K562 (cell line): ENCODE measurements around the gene AARSD1. TPM values are rescaled to one million over a fixed set of nuclear protein-coding genes. Genes with fewer than 3 reads are reported as not detected.

Experiments
- BHLHE40 ChIP-seq: IDR thresholded peaks from 2 replicates; pipeline ENCODE4 v1.6.1; 2011; ENCODE audit warnings: low read length, improper control_type of control experiment
- CHD2 ChIP-seq: IDR thresholded peaks from 2 replicates; pipeline ENCODE4 v1.6.1; 2011; ENCODE audit warnings: low read depth, low read length
- CREB1 ChIP-seq, 2 experiments: sonication (generic) in 1 of 2; formaldehyde crosslinking in 1 of 2; IDR thresholded peaks; 2 replicates each; pipeline versions ENCODE4 v1.6.1 to v1.8.0; 2012 to 2022; ENCODE audit warnings: inconsistent platforms in 1 of 2, mild to moderate bottlenecking in 1 of 2, missing genetic modification reagents in 1 of 2, moderate library complexity in 1 of 2
- GABPB2 ChIP-seq: fragments of 250-450 bp; sonication (Bioruptor Pico); conservative IDR thresholded peaks from 2 replicates; pipeline ENCODE4 v1.5.1; 2021; ENCODE audit warnings: mild to moderate bottlenecking
- GMEB1 ChIP-seq: fragments of 250-450 bp; sonication (Bioruptor Pico); IDR thresholded peaks from 2 replicates; pipeline ENCODE4 v1.4.0; 2020; ENCODE audit warnings: mild to moderate bottlenecking
- MLX ChIP-seq, 2 experiments: fragments of 450-650 bp in 1 of 2; sonication (generic) in 1 of 2; formaldehyde crosslinking; conservative IDR thresholded peaks; 2 replicates each; pipeline versions ENCODE4 v1.4.0 to v1.8.1; 2020 to 2022; ENCODE audit warnings: mild to moderate bottlenecking in 1 of 2, missing genetic modification reagents in 1 of 2
- MXI1 ChIP-seq: IDR thresholded peaks from 2 replicates; pipeline ENCODE4 v1.6.1; 2011; ENCODE audit warnings: low read depth, mild to moderate bottlenecking, improper control_type of control experiment, low read length
- PHTF2 ChIP-seq: fragments of 250-450 bp; sonication (Bioruptor Pico); IDR thresholded peaks from 2 replicates; pipeline ENCODE4 v1.5.0; 2021; ENCODE audit warnings: mild to moderate bottlenecking
- RBBP5 ChIP-seq: fragments of 200-600 bp; sonication (generic); IDR thresholded peaks from 2 replicates; pipeline ENCODE4 v1.6.1; 2012; ENCODE audit warnings: borderline replicate concordance, mild to moderate bottlenecking, low read length, control low read depth, inconsistent platforms; ENCODE audit not compliant: insufficient read depth, poor library complexity, severe bottlenecking
- RBM14 ChIP-seq: fragments of 200-400 bp; formaldehyde crosslinking; IDR thresholded peaks from 2 replicates; pipeline ENCODE4 v1.6.1; 2018; ENCODE audit warnings: low read depth, mild to moderate bottlenecking, low read length, moderate library complexity, borderline replicate concordance; ENCODE audit not compliant: insufficient read depth
- SIN3A ChIP-seq, 2 experiments: fragments of 150-350 bp in 1 of 2; IDR thresholded peaks; 2 replicates each; pipeline ENCODE4 v1.6.1; 2011 to 2016; ENCODE audit warnings: borderline replicate concordance in 2 of 2, low read depth in 2 of 2, low read length in 2 of 2, mild to moderate bottlenecking in 2 of 2, moderate library complexity in 2 of 2; ENCODE audit not compliant: control insufficient read depth in 1 of 2
- SIX5 ChIP-seq, 2 experiments: IDR thresholded peaks; 2 replicates each; pipeline ENCODE4 v1.6.1; 2011; ENCODE audit warnings: low read length in 2 of 2, borderline replicate concordance in 1 of 2, low read depth in 1 of 2, mild to moderate bottlenecking in 1 of 2, moderate library complexity in 1 of 2; ENCODE audit not compliant: insufficient read depth in 1 of 2
- SRF ChIP-seq, 2 experiments: fragments of 250-450, 450-650 bp in 1 of 2; sonication (Bioruptor Pico) in 1 of 2; sonication (generic) in 1 of 2; formaldehyde crosslinking; IDR thresholded peaks; 2 replicates each; pipeline versions ENCODE4 v1.5.0 to v1.5.1; 2020 to 2022; ENCODE audit warnings: mild to moderate bottlenecking in 1 of 2, missing genetic modification reagents in 1 of 2
- STAT5B ChIP-seq: fragments of 250-450 bp; sonication (Bioruptor Pico); IDR thresholded peaks from 2 replicates; pipeline ENCODE4 v1.8.0; 2021; ENCODE audit warnings: mild to moderate bottlenecking, inconsistent platforms
- TBL1XR1 ChIP-seq, 2 experiments: IDR thresholded peaks; 2 replicates each; pipeline ENCODE4 v1.6.1; 2012; ENCODE audit warnings: improper control_type of control experiment in 2 of 2, low read length in 2 of 2, mild to moderate bottlenecking in 1 of 2
- TRIM24 ChIP-seq, 2 experiments: fragments of 450-650 bp; IDR thresholded peaks; 2 replicates each; pipeline ENCODE4 v1.6.1; 2016
- XRCC4 ChIP-seq: IDR thresholded peaks from one replicate; pipeline ENCODE4 v1.6.1; 2011; ENCODE audit not compliant: insufficient read depth, insufficient read length; ENCODE audit errors: extremely low read depth
- XRCC5 ChIP-seq: fragments of 200-400 bp; formaldehyde crosslinking; IDR thresholded peaks from 2 replicates; pipeline ENCODE4 v1.6.1; 2017; ENCODE audit warnings: low read depth, mild to moderate bottlenecking, low read length
- ZBTB8A ChIP-seq: fragments of 450-650 bp; IDR thresholded peaks from 2 replicates; pipeline ENCODE4 v1.6.1; 2018; ENCODE audit warnings: mild to moderate bottlenecking, moderate library complexity; ENCODE audit not compliant: partially characterized antibody
- ZNF311 ChIP-seq: fragments of 250-450 bp; sonication (Bioruptor Pico); IDR thresholded peaks from 2 replicates; pipeline ENCODE4 v1.4.0; 2020; ENCODE audit warnings: mild to moderate bottlenecking, moderate library complexity
- ZNF507 ChIP-seq: conservative IDR thresholded peaks from 2 replicates; pipeline ENCODE4 v1.6.1; 2017; ENCODE audit warnings: missing genetic modification characterization, missing compliant biosample characterization
- polyA plus RNA-seq, 8 experiments: library from polyadenylated mRNA; depleted of rRNA in 4 of 8; stranded (reverse) in 5 of 8; unstranded in 3 of 8; fragments of >200 nt; fragmentation: Nextera tagmentation in 2 of 8; fragmentation: Illumina TruSeq in 1 of 8; extraction: Ambion mirVana in 2 of 8; extraction: Trizol in 1 of 8; gene quantifications; 2 replicates each; pipeline versions ENCODE4 v1.2.1 to v1.2.3, GENCODE V29; 2011 to 2014; ENCODE audit warnings: inconsistent platforms in 1 of 8, missing spikeins in 1 of 8
- total RNA-seq, 7 experiments: library from RNA; depleted of rRNA in 6 of 7; stranded (reverse); fragments of >200 nt in 6 of 7; fragmentation: Illumina TruSeq in 2 of 7; extraction: Trizol in 2 of 7; gene quantifications; 2 replicates each; pipeline versions ENCODE4 v1.2.1 to v1.2.3, GENCODE V29; 2011 to 2021; ENCODE audit warnings: low replicate concordance in 1 of 7
- TF ChIP-seq, protein P1 (sequence below): fragments of 250-450 bp; sonication (Bioruptor Pico); IDR thresholded peaks from 2 replicates; pipeline ENCODE4 v1.5.0; 2021
- TF ChIP-seq, protein P2 (sequence below): fragments of 250-450 bp; sonication (Bioruptor Pico); IDR thresholded peaks from 2 replicates; pipeline ENCODE4 v1.8.0; 2022; ENCODE audit warnings: moderate library complexity, mild to moderate bottlenecking, inconsistent platforms

Gene AARSD1
- total and polyA plus RNA-seq, 9 of the 15 experiments (the other 6 are each of a cell fraction or from before 2014, with no cell fraction given) = 51.7 to 98.5 (median 68.6) TPM

- TF ChIP-seq, protein P1, sequence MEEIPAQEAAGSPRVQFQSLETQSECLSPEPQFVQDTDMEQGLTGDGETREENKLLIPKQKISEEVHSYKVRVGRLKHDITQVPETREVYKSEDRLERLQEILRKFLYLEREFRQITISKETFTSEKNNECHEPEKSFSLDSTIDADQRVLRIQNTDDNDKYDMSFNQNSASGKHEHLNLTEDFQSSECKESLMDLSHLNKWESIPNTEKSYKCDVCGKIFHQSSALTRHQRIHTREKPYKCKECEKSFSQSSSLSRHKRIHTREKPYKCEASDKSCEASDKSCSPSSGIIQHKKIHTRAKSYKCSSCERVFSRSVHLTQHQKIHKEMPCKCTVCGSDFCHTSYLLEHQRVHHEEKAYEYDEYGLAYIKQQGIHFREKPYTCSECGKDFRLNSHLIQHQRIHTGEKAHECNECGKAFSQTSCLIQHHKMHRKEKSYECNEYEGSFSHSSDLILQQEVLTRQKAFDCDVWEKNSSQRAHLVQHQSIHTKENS (CRISPR knock-in tag) = no peak
- 0 out of 2 replicates have a peak, but pooled peaks have one; percentile 39 for TF ChIP-seq CREB1 (IDR thresholded peaks at IDR 0.05)
- no peak for TF ChIP-seq CREB1 (CRISPR knock-in tag; IDR thresholded peaks at IDR 0.05)
- TF ChIP-seq PHTF2 (CRISPR knock-in tag) = no peak
- peak; percentile 92 to 97 for TF ChIP-seq SIN3A (IDR thresholded peaks at IDR 0.05; ENCODE audit: borderline replicate concordance in 2 of 2, control insufficient read depth in 1 of 2, low read depth in 2 of 2, low read length in 2 of 2)
- TF ChIP-seq MLX (CRISPR knock-in tag; conservative IDR thresholded peaks at IDR 0.05) = no peak
- TF ChIP-seq RBBP5 = no peak
- TF ChIP-seq TRIM24 (IDR thresholded peaks at IDR 0.05) = no peak
- no peak for TF ChIP-seq BHLHE40
- no peak for TF ChIP-seq XRCC4
- TF ChIP-seq SIX5 (IDR thresholded peaks at IDR 0.05; ENCODE audit: borderline replicate concordance in 1 of 2, insufficient read depth in 1 of 2, low read depth in 1 of 2, low read length in 2 of 2) = no peak
- no peak for TF ChIP-seq GMEB1 (CRISPR knock-in tag)
- no peak for TF ChIP-seq GABPB2 (CRISPR knock-in tag)
- TF ChIP-seq RBM14 = no peak
- peak; percentile 94 for TF ChIP-seq MXI1
- no peak for TF ChIP-seq ZNF507
- no peak for TF ChIP-seq STAT5B (CRISPR knock-in tag)
- TF ChIP-seq ZBTB8A = no peak
- TF ChIP-seq SRF (CRISPR knock-in tag; IDR thresholded peaks at IDR 0.05) = no peak; a peak in 1 of 4 replicates
- no peak for TF ChIP-seq ZNF311 (CRISPR knock-in tag)
- TF ChIP-seq, protein P2, sequence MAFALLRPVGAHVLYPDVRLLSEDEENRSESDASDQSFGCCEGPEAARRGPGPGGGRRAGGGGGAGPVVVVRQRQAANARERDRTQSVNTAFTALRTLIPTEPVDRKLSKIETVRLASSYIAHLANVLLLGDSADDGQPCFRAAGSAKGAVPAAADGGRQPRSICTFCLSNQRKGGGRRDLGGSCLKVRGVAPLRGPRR (CRISPR knock-in tag) = no peak
- no peak for TF ChIP-seq CHD2
- no peak for TF ChIP-seq TBL1XR1 (IDR thresholded peaks at IDR 0.05; ENCODE audit: low read length in 2 of 2)
- TF ChIP-seq XRCC5 = no peak; the same call in 1 of the 2 replicates
Measured at GRCh38 chr17:42980274-42980765, 16.1 kb upstream of the AARSD1 start, which contains the start of gene RUNDC1 (continued).
